Left lung (tissue), 10 donors: ENCODE measurements around the gene TXNRD2. TPM values are rescaled to one million over a fixed set of nuclear protein-coding genes. Genes with fewer than 3 reads are reported as not detected.

Source experiments
- ATAC-seq: fragments of 200-7000 bp; cut with Tn5 transposase; one replicate; pipeline ENCODE4 v1.9.1; 2020; ENCODE audit warnings: moderate library complexity
- DNase-seq, 4 donors: peaks; one replicate each; pipeline ENCODE4 v3.0.0-alpha.2; 2013 to 2020
- H3K27ac ChIP-seq, 2 donors: fragments of 200-600 bp; sonication (generic) in 1 of 2; one replicate each; pipeline versions ENCODE4 v1.5.0 to v1.8.0; 2020 to 2021
- H3K27me3 ChIP-seq, 2 donors: fragments of 200-600 bp; sonication (generic) in 1 of 2; one replicate each; pipeline versions ENCODE4 v1.5.0 to v1.8.0; 2020 to 2021
- H3K36me3 ChIP-seq, 2 donors: fragments of 200-600 bp; sonication (generic) in 1 of 2; one replicate each; pipeline versions ENCODE4 v1.5.0 to v1.8.0; 2020 to 2021
- H3K4me1 ChIP-seq, 2 donors: fragments of 200-600 bp; one replicate each; pipeline ENCODE4 v1.8.0; 2021
- H3K4me3 ChIP-seq, 2 donors: fragments of 200-600 bp; sonication (generic) in 1 of 2; one replicate each; pipeline versions ENCODE4 v1.5.0 to v1.8.0; 2020 to 2021; ENCODE audit warnings: mild to moderate bottlenecking in 1 of 2
- H3K9me3 ChIP-seq, 2 donors: fragments of 200-600 bp; sonication (generic) in 1 of 2; one replicate each; pipeline versions ENCODE4 v1.5.0 to v1.8.0; 2020 to 2021
- intact Hi-C, 2 donors: fragments of 100-400 bp; cut with DNase I; formaldehyde crosslinking; loops; one replicate each; pipeline versions ENCODE4 v1.11.2 to v1.14.2; 2022
- polyA plus RNA-seq, 6 donors: library from polyadenylated mRNA; unstranded; fragments of 120-200 nt; gene quantifications; one replicate each; pipeline ENCODE4 v1.2.1, GENCODE V29; 2013; ENCODE audit not compliant: insufficient read length in 6 of 6
- total RNA-seq, 2 donors: library from RNA; stranded (reverse); fragmentation: NEBNext Ultra II Directional; extraction: Animal tissue kit (Norgen Biotek cat#: 25700); gene quantifications; one replicate each; pipeline ENCODE4 v1.2.1, GENCODE V29; 2021
- TF ChIP-seq, protein P1 (sequence below), 2 donors: fragments of 200-600 bp; sonication (generic) in 1 of 2; IDR thresholded peaks; one replicate each; pipeline versions ENCODE4 v1.5.0 to v1.8.0; 2021; ENCODE audit warnings: antibody characterized with exemption in 2 of 2
- donor health status: DM: no; HTN: yes; CAD: no.
- donor health status: DM: no; HTN: no; CAD: no.

The TXNRD2 gene
- total and polyA plus RNA-seq, 8 donors: 17.6 to 42.8 (median 22.2) TPM

DNA sequence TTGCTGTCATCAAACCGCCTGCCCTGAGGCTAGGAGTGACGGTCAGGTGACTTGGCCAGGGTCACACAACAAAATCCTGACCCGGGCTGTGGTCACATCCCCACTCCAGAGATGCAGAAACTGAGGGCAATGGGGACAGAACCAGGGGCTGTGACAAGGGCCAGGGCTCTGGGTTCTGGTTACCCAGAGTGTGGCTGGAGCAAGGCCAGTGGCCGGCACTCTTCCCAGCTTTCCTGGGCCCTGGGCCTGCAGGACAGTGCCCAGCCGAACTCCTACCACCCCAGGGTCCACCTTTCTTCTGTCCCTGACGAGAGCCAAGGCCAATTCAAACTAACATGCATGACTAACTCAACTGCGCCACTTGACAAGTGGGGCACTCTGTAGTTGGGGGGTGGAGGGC lies 39.1 kb upstream of the TXNRD2 start:
- ATAC-seq (no peak), DNase-seq (peak in 1 of 4 donors; percentile 24)
- H3K9me3 ChIP-seq: no peaks in the 10 kb centered on the region
- H3K4me3 ChIP-seq: no peak overlapping the region
- no peaks in the 10 kb centered on the region for H3K27me3 ChIP-seq
- TF ChIP-seq, protein P1, sequence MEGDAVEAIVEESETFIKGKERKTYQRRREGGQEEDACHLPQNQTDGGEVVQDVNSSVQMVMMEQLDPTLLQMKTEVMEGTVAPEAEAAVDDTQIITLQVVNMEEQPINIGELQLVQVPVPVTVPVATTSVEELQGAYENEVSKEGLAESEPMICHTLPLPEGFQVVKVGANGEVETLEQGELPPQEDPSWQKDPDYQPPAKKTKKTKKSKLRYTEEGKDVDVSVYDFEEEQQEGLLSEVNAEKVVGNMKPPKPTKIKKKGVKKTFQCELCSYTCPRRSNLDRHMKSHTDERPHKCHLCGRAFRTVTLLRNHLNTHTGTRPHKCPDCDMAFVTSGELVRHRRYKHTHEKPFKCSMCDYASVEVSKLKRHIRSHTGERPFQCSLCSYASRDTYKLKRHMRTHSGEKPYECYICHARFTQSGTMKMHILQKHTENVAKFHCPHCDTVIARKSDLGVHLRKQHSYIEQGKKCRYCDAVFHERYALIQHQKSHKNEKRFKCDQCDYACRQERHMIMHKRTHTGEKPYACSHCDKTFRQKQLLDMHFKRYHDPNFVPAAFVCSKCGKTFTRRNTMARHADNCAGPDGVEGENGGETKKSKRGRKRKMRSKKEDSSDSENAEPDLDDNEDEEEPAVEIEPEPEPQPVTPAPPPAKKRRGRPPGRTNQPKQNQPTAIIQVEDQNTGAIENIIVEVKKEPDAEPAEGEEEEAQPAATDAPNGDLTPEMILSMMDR (IDR thresholded peaks at IDR 0.05): no peak
- H3K36me3 ChIP-seq: peaks cover 0 to 12% of the 10 kb centered on the region in 2 donors
- H3K27ac ChIP-seq: no peak overlapping the region
- intact Hi-C loops: no loop called here
- peaks cover 0 to 11% of the 10 kb centered on the region in 2 donors for H3K4me1 ChIP-seq

DNA sequence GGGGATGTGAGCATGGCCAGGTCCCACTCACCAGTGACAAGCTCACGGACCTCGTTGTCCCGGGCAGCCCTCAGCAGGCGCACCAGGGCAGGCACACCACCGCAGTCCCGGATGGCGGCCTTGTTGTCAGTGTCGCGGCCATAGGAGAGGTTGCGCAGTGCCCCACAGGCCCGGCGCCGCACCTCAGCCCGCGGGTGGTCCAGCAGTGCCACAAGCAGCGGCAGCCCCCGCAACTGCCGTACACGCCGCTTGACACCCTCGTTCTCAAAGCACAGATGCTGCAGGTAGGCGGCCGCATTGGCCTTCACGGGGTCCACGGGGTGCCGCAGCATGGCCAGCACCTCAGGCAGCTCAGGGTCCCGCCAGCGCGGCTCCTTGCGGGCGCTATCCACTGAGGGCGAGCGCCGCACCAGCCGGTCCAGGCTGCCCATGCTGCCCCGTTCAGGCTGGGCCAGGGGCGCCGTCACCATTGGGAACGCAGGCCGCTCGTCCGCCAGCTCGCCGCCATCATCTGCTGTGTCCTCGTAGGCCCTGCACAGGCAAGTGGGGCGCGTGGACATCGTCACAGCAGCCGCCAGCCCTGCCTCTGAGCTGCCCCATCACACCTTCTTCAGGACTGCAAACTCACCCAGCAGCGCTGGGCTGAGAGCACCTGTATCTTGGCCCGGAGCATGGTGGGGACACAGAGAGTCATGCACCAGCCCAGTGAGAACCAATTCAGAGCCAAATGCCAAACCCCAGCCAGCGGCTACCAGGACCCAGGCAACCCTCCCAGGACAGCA lies 38.3 kb upstream of the TXNRD2 start:
- intact Hi-C loops: no loop called here

DNA sequence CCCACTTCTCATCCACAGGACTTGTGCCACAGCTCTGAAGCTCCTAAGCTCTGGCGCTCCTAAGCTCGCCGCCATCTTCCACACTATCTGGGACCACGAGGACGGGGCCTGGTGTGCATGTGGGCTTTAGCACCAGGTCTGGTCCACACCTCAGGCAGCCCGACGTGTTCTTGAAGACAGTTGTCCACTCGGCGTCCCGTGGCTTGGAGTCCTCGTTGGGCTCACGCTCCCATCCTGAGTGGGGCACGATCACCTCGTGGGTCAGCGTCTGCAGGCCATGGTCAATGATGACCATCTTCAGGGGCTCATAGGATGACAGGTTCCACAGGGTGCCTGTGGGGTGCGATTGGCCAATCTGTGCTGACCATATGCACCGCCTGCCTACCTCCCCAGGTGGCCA lies 37.1 kb upstream of the TXNRD2 start:
- ATAC-seq (no peak), DNase-seq (peak in 1 of 4 donors; percentile 57)
- Histone ChIP-seq H3K4me1 (peaks cover 0 to 3% of the 10 kb centered on the region in 2 donors), H3K36me3 (peaks cover 0 to 12% of the 10 kb centered on the region in 2 donors), H3K9me3 (no peaks in the 10 kb centered on the region), H3K4me3 (no peak overlapping the region), H3K27ac (no peak overlapping the region), H3K27me3 (no peaks in the 10 kb centered on the region)
- TF ChIP-seq, protein P1 (IDR thresholded peaks at IDR 0.05): no peak
- intact Hi-C loops: no loop called here

More for the DNA sequence above, 38.3 kb upstream of the TXNRD2 start:
- Histone ChIP-seq H3K9me3 (no peaks in the 10 kb centered on the region), H3K4me1 (peaks cover 0 to 5% of the 10 kb centered on the region in 2 donors), H3K27ac (no peak overlapping the region), H3K4me3 (no peak overlapping the region), H3K27me3 (no peaks in the 10 kb centered on the region), H3K36me3 (peaks cover 0 to 12% of the 10 kb centered on the region in 2 donors)
- TF ChIP-seq, protein P1 (IDR thresholded peaks at IDR 0.05): no peak
- DNase-seq: peak in 1 of 4 donors; percentile 80
- ATAC-seq: no peak

DNA sequence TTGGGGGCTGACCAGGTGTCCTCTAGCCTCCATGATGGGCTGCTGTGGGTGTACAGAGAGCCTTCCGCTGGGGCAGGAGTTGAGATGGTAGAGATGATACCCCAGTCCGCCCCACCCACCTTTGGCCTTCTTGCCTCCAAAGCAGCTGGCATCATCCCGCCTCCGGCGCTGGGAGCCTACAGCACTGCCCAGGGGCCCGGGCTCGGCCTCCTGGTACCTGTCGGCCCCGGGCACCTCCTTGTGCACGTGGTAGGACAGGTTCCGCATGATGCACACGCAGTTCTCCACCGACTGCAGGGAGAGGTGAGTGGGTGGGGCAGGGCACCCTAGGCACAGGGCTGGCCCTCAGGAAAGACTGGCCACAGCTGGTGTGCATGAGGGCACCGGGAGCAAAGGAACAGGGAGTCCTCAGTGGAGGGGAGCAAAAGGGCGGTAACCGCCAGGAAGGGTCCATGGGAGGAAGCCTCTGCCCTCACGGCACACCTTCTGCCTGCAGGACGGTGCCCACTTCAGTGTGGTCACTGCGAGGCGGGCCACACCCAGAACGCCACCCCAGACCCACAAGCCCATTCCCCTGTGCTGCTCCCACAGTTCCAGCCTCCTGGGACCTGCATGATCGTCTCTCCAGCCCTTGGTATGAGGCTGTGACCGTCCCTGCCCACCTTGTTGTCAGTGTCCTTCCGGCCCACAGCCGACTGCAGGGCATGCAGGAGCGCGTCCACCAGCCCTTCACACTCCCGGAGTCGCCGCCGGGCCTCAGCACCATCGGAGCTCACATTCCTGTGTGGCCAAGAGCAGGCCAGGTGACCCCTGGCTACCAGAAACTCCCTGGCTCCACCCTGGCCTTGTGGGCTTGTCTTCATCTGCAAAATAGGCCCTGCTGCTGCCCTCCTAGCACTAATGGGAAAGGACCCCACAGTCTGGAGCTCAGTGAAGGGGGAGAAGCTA lies 36.0 kb upstream of the TXNRD2 start:
- no peaks in the 10 kb centered on the region for H3K9me3 ChIP-seq
- no peaks in the 10 kb centered on the region for H3K27me3 ChIP-seq
- TF ChIP-seq, protein P1 (IDR thresholded peaks at IDR 0.05): no peak
- intact Hi-C loops: no loop called here
- H3K4me3 ChIP-seq: no peak overlapping the region
- no peak overlapping the region for H3K27ac ChIP-seq
- H3K36me3 ChIP-seq: peaks cover 0 to 19% of the 10 kb centered on the region in 2 donors
- DNase-seq: no peak
- peaks cover 0 to 3% of the 10 kb centered on the region in 2 donors for H3K4me1 ChIP-seq
- ATAC-seq: no peak

- Histone ChIP-seq H3K36me3 (peaks cover 0 to 19% of the 10 kb centered on the region in 2 donors), H3K4me3 (no peak overlapping the region), H3K27me3 (no peaks in the 10 kb centered on the region), H3K9me3 (no peaks in the 10 kb centered on the region), H3K4me1 (peaks cover 0 to 8% of the 10 kb centered on the region in 2 donors), H3K27ac (no peak overlapping the region)
- intact Hi-C loops: no loop called here
- TF ChIP-seq, protein P1 (IDR thresholded peaks at IDR 0.05): no peak
- no peak for ATAC-seq
- DNase-seq: no peak
Measured at GRCh38 chr22:19976671-19977070, 35.1 kb upstream of the TXNRD2 start.
